HL-60 (cell line): ENCODE data around the gene DACT2.

Experiments
- POLR2AphosphoS5 ChIP-seq: IDR thresholded peaks from 2 replicates; pipeline ENCODE4 v1.6.1; 2012; ENCODE audit warnings: low read depth
- TF ChIP-seq, protein P1 (sequence below): IDR thresholded peaks from one replicate; pipeline ENCODE4 v1.5.1; 2011; ENCODE audit warnings: low read length, control low read depth, inconsistent platforms; ENCODE audit not compliant: insufficient read depth

DNA sequence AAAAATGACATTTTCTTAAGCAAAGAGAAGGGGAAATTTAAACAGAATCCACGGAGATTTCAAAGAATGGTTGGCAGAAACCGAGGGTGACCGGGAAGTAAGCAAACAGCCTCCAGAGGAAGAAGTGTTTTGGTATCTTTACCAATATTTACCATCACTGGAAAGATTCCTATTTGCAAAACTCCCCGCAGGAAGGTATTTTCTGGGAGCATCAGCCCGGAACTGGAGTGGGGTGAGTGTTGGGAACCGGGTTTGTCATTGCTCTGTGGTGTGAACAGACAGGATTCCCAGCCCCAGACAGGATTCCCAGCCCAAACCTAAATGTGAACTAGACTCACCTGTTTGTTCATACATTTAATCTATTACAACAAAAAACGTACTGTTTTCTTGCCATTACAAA, 19.2 kb upstream of the DACT2 start:
- no peak for TF ChIP-seq POLR2AphosphoS5
- TF ChIP-seq, protein P1, sequence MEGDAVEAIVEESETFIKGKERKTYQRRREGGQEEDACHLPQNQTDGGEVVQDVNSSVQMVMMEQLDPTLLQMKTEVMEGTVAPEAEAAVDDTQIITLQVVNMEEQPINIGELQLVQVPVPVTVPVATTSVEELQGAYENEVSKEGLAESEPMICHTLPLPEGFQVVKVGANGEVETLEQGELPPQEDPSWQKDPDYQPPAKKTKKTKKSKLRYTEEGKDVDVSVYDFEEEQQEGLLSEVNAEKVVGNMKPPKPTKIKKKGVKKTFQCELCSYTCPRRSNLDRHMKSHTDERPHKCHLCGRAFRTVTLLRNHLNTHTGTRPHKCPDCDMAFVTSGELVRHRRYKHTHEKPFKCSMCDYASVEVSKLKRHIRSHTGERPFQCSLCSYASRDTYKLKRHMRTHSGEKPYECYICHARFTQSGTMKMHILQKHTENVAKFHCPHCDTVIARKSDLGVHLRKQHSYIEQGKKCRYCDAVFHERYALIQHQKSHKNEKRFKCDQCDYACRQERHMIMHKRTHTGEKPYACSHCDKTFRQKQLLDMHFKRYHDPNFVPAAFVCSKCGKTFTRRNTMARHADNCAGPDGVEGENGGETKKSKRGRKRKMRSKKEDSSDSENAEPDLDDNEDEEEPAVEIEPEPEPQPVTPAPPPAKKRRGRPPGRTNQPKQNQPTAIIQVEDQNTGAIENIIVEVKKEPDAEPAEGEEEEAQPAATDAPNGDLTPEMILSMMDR, result no peak
